ENCODE data around the gene CACNB4. TPM values are rescaled to one million over a fixed set of nuclear protein-coding genes. Genes with fewer than 3 reads are reported as not detected.
A peak's percentile ranks its signal among the peaks of the same experiment; 100 is the strongest.

The CACNB4 gene
- polyA plus RNA-seq, 1 donor from 2014 or later, result 29.0 TPM

GRCh38 chr2:151972241-151973012 is 126.4 kb downstream of the CACNB4 start:
- H3K4me3 ChIP-seq (ENCODE audit: low read length), result peak overlapping the region; percentile 76
- no peaks in the 10 kb centered on the region for H3K27me3 ChIP-seq (ENCODE audit: insufficient read depth, low read depth, low read length)
- no peaks in the 10 kb centered on the region for H4K20me1 ChIP-seq (ENCODE audit: insufficient read depth)
- no peaks in the 10 kb centered on the region for H3K9me2 ChIP-seq (ENCODE audit: insufficient read depth, low read length)
- no peaks in the 10 kb centered on the region for H3K36me3 ChIP-seq (ENCODE audit: insufficient read depth, low read length)
- peak overlapping the region; percentile 83 for H2AFZ ChIP-seq (ENCODE audit: low read depth, low read length)
- TF ChIP-seq EP300 (conservative IDR thresholded peaks at IDR 0.05; ENCODE audit: poor library complexity, severe bottlenecking), result no peak
- TF ChIP-seq RAD21 (conservative IDR thresholded peaks at IDR 0.05), result no peak
- no peak for TF ChIP-seq MXI1 (conservative IDR thresholded peaks at IDR 0.05; ENCODE audit: poor library complexity, severe bottlenecking)
- TF ChIP-seq SMC3 (conservative IDR thresholded peaks at IDR 0.05; ENCODE audit: poor library complexity), result no peak
- no peak for TF ChIP-seq EZH2 (IDR thresholded peaks at IDR 0.05; ENCODE audit: borderline replicate concordance, insufficient read depth, low read length, poor library complexity, severe bottlenecking)
- no peak for TF ChIP-seq CTCF (IDR thresholded peaks at IDR 0.05; ENCODE audit: poor library complexity, severe bottlenecking)
- TF ChIP-seq REST (IDR thresholded peaks at IDR 0.05; ENCODE audit: borderline replicate concordance), result no peak
- no peak for TF ChIP-seq TAF1 (IDR thresholded peaks at IDR 0.05; ENCODE audit: low read depth)
- TF ChIP-seq POLR2AphosphoS5 (IDR thresholded peaks at IDR 0.05), result no peak
- no peaks in the 10 kb centered on the region for H3K9me3 ChIP-seq (ENCODE audit: low read length)
- H3K9ac ChIP-seq (ENCODE audit: low read length), result peak overlapping the region; percentile 77
- peak overlapping the region; percentile 91 for H3K27ac ChIP-seq (ENCODE audit: low read length)
- peaks cover 29% of the 10 kb centered on the region for H3K79me2 ChIP-seq (replicated peaks; ENCODE audit: insufficient read depth, low read length)
- H3K4me2 ChIP-seq (ENCODE audit: low read length), result peak overlapping the region; percentile 71
- no peaks in the 10 kb centered on the region for H3F3A ChIP-seq (ENCODE audit: insufficient read depth, low read length, poor library complexity, severe bottlenecking)

- no peaks in the 10 kb centered on the region for H3K9me3 ChIP-seq (ENCODE audit: low read length)
- peak overlapping the region; percentile 76 for H3K4me3 ChIP-seq (ENCODE audit: low read length)
- no peaks in the 10 kb centered on the region for H3K27me3 ChIP-seq (ENCODE audit: insufficient read depth, low read depth, low read length)
- H3K4me2 ChIP-seq (ENCODE audit: low read length), result peak overlapping the region; percentile 71
- H3K27ac ChIP-seq (ENCODE audit: low read length), result no peak overlapping the region
- no peaks in the 10 kb centered on the region for H3K36me3 ChIP-seq (ENCODE audit: insufficient read depth, low read length)
- no peaks in the 10 kb centered on the region for H4K20me1 ChIP-seq (ENCODE audit: insufficient read depth)
- H3K9me2 ChIP-seq (ENCODE audit: insufficient read depth, low read length), result no peaks in the 10 kb centered on the region
- no peak overlapping the region for H3K9ac ChIP-seq (ENCODE audit: low read length)
- TF ChIP-seq EZH2 (IDR thresholded peaks at IDR 0.05; ENCODE audit: borderline replicate concordance, insufficient read depth, low read length, poor library complexity, severe bottlenecking) (no peak), POLR2AphosphoS5 (IDR thresholded peaks at IDR 0.05) (no peak), SMC3 (conservative IDR thresholded peaks at IDR 0.05; ENCODE audit: poor library complexity) (no peak), TAF1 (IDR thresholded peaks at IDR 0.05; ENCODE audit: low read depth) (no peak), RAD21 (conservative IDR thresholded peaks at IDR 0.05) (no peak), EP300 (conservative IDR thresholded peaks at IDR 0.05; ENCODE audit: poor library complexity, severe bottlenecking) (no peak), REST (IDR thresholded peaks at IDR 0.05; ENCODE audit: borderline replicate concordance) (no peak), MXI1 (conservative IDR thresholded peaks at IDR 0.05; ENCODE audit: poor library complexity, severe bottlenecking) (no peak), CTCF (IDR thresholded peaks at IDR 0.05; ENCODE audit: poor library complexity, severe bottlenecking) (no peak)
- peaks cover 29% of the 10 kb centered on the region for H3K79me2 ChIP-seq (replicated peaks; ENCODE audit: insufficient read depth, low read length)
- H2AFZ ChIP-seq (ENCODE audit: low read depth, low read length), result no peak overlapping the region
- no peaks in the 10 kb centered on the region for H3F3A ChIP-seq (ENCODE audit: insufficient read depth, low read length, poor library complexity, severe bottlenecking)
Measured at GRCh38 chr2:151971301-151972051, 127.4 kb downstream of the CACNB4 start.
